IMR-90 (cell line): ENCODE data around the gene ANGPT4. TPM values are rescaled to one million over a fixed set of nuclear protein-coding genes. Genes with fewer than 3 reads are reported as not detected.

ENCODE experiments used
- ATAC-seq: fragments of 200-7000 bp; cut with Tn5 transposase; 2 replicates; pipeline ENCODE4 v1.9.1; 2020; ENCODE audit warnings: low read depth, mild to moderate bottlenecking, moderate library complexity
- BruUV-seq: library from RNA; stranded (reverse); fragments of 400-500 nt; replicated peaks from 2 replicates; lab custom pipeline; 2021; lab: Mats Ljungman, UMichigan
- CTCF ChIA-PET: fragments of 300-600 bp; formaldehyde crosslinking; extraction: SDS; loops from one replicate; lab custom pipeline; 2021; ENCODE audit warnings: antibody characterized with exemption; lab: Yijun Ruan, JAX
- POLR2A ChIA-PET: fragments of 300-600 bp; sonication (Branson Sonifier 250); formaldehyde crosslinking; loops from one replicate; lab custom pipeline; 2022; ENCODE audit warnings: antibody characterized with exemption; ENCODE audit not compliant: unreplicated experiment; lab: Charles Lee
- DNase-seq: peaks from one replicate; pipeline ENCODE4 v3.0.0; 2013
- H2AFZ ChIP-seq: replicated peaks from 2 replicates; pipeline ENCODE3; 2013; ENCODE audit warnings: low read length, mild to moderate bottlenecking; ENCODE audit not compliant: poor library complexity
- H2AK5ac ChIP-seq: 2 replicates; pipeline ENCODE4 v1.6.1; 2013; ENCODE audit warnings: low read depth, low read length, inconsistent platforms
- H2AK9ac ChIP-seq: replicated peaks from 2 replicates; pipeline ENCODE3; 2013; ENCODE audit warnings: mild to moderate bottlenecking, low read depth, low read length, moderate library complexity; ENCODE audit not compliant: poor library complexity
- H2BK120ac ChIP-seq: 2 replicates; pipeline ENCODE4 v1.6.1; 2013; ENCODE audit warnings: low read depth, low read length, inconsistent platforms
- H2BK15ac ChIP-seq: 3 replicates; pipeline ENCODE4 v1.6.1; 2013; ENCODE audit warnings: low read depth, low read length, inconsistent platforms
- H2BK20ac ChIP-seq: 2 replicates; pipeline ENCODE4 v1.6.1; 2013; ENCODE audit warnings: low read depth, mild to moderate bottlenecking, inconsistent platforms, low read length, moderate library complexity
- H2BK5ac ChIP-seq: 2 replicates; pipeline ENCODE4 v1.6.1; 2013; ENCODE audit warnings: mild to moderate bottlenecking, low read depth, low read length, inconsistent platforms; ENCODE audit not compliant: poor library complexity, severe bottlenecking
- H3K14ac ChIP-seq: replicated peaks from 2 replicates; pipeline ENCODE4 v1.6.1; 2013; ENCODE audit warnings: low read depth, low read length, inconsistent platforms
- H3K18ac ChIP-seq: 2 replicates; pipeline ENCODE4 v1.6.1; 2013; ENCODE audit warnings: low read depth, low read length, control low read depth
- H3K23ac ChIP-seq: 2 replicates; pipeline ENCODE4 v1.6.1; 2013; ENCODE audit warnings: low read depth, low read length, inconsistent platforms
- H3K27ac ChIP-seq: 2 replicates; pipeline ENCODE4 v1.5.1; 2013; ENCODE audit warnings: mild to moderate bottlenecking, control low read depth, low read length; ENCODE audit not compliant: insufficient read depth
- H3K27me3 ChIP-seq: 2 replicates; pipeline ENCODE4 v1.6.1; 2013; ENCODE audit warnings: low read length; ENCODE audit not compliant: control insufficient read depth, insufficient read depth
- H3K36me3 ChIP-seq: 2 replicates; pipeline ENCODE4 v1.6.1; 2013; ENCODE audit warnings: low read length, mixed read lengths; ENCODE audit not compliant: control insufficient read depth, insufficient read depth
- H3K4ac ChIP-seq: 2 replicates; pipeline ENCODE4 v1.6.1; 2013; ENCODE audit warnings: low read depth, low read length, inconsistent platforms
- H3K4me1 ChIP-seq: 2 replicates; pipeline ENCODE4 v1.6.1; 2013; ENCODE audit warnings: low read length, mixed read lengths; ENCODE audit not compliant: control insufficient read depth, insufficient read depth
- H3K4me2 ChIP-seq: 2 replicates; pipeline ENCODE4 v1.6.1; 2013; ENCODE audit warnings: low read depth, mild to moderate bottlenecking, control low read depth, low read length, moderate library complexity
- H3K4me3 ChIP-seq: 2 replicates; pipeline ENCODE4 v1.5.1; 2013; ENCODE audit warnings: low read depth, mild to moderate bottlenecking, control low read depth, low read length, moderate library complexity; ENCODE audit not compliant: insufficient read depth
- H3K56ac ChIP-seq: 2 replicates; pipeline ENCODE4 v1.6.1; 2013; ENCODE audit warnings: low read length, inconsistent platforms; ENCODE audit not compliant: insufficient read depth; ENCODE audit errors: extremely low read depth
- H3K79me1 ChIP-seq, 2 experiments: 2 replicates each; pipeline ENCODE4 v1.6.1; 2013; ENCODE audit warnings: low read length in 2 of 2, inconsistent platforms in 1 of 2, low read depth in 1 of 2
- H3K9ac ChIP-seq: 2 replicates; pipeline ENCODE4 v1.6.1; 2013; ENCODE audit warnings: low read depth, low read length, control low read depth
- H3K9me1 ChIP-seq: 2 replicates; pipeline ENCODE4 v1.6.1; 2013; ENCODE audit warnings: low read length, inconsistent platforms; ENCODE audit not compliant: insufficient read depth
- H3K9me3 ChIP-seq: 2 replicates; pipeline ENCODE4 v1.6.1; 2013; ENCODE audit warnings: low read length; ENCODE audit not compliant: control insufficient read depth, insufficient read depth
- H4K20me1 ChIP-seq: 2 replicates; pipeline ENCODE4 v1.6.1; 2013; ENCODE audit warnings: low read length, inconsistent platforms; ENCODE audit not compliant: insufficient read depth
- H4K5ac ChIP-seq: 2 replicates; pipeline ENCODE4 v1.6.1; 2013; ENCODE audit warnings: mild to moderate bottlenecking, low read depth, low read length, control low read depth
- H4K8ac ChIP-seq, 2 experiments: 2 replicates each; pipeline ENCODE4 v1.6.1; 2013; ENCODE audit warnings: low read depth in 2 of 2, low read length in 2 of 2, control low read depth in 1 of 2, inconsistent platforms in 1 of 2
- H4K91ac ChIP-seq: 2 replicates; pipeline ENCODE4 v1.6.1; 2013; ENCODE audit warnings: low read depth, low read length, inconsistent platforms; ENCODE audit not compliant: insufficient read depth
- BHLHE40 ChIP-seq: fragments of 150-350 bp; IDR thresholded peaks from 2 replicates; pipeline ENCODE4 v1.6.1; 2016; ENCODE audit warnings: mild to moderate bottlenecking, low read depth, low read length
- CEBPB ChIP-seq: IDR thresholded peaks from 2 replicates; pipeline ENCODE4 v1.6.1; 2012; ENCODE audit warnings: low read depth, low read length, improper control_type of control experiment
- CHD1 ChIP-seq: IDR thresholded peaks from 2 replicates; pipeline ENCODE4 v1.6.1; 2012; ENCODE audit warnings: low read depth, low read length, improper control_type of control experiment
- FOS ChIP-seq: fragments of 150-350 bp; IDR thresholded peaks from 2 replicates; pipeline ENCODE4 v1.6.1; 2016; ENCODE audit warnings: low read depth, low read length
- MAFK ChIP-seq: IDR thresholded peaks from 2 replicates; pipeline ENCODE4 v1.6.1; 2012; ENCODE audit warnings: low read depth, low read length, improper control_type of control experiment
- MAZ ChIP-seq: IDR thresholded peaks from 2 replicates; pipeline ENCODE4 v1.6.1; 2012; ENCODE audit warnings: low read depth, mild to moderate bottlenecking, low read length, improper control_type of control experiment, moderate library complexity, borderline replicate concordance
- MXI1 ChIP-seq: IDR thresholded peaks from 2 replicates; pipeline ENCODE4 v1.6.1; 2012; ENCODE audit warnings: low read depth, mild to moderate bottlenecking, low read length, moderate library complexity, borderline replicate concordance
- NFE2L2 ChIP-seq: fragments of 150-350 bp; IDR thresholded peaks from 2 replicates; pipeline ENCODE4 v1.6.1; 2016; ENCODE audit warnings: low read depth, mild to moderate bottlenecking, low read length
- POLR2A ChIP-seq: IDR thresholded peaks from 2 replicates; pipeline ENCODE4 v1.6.1; 2012; ENCODE audit warnings: mild to moderate bottlenecking, low read depth, low read length
- RAD21 ChIP-seq: IDR thresholded peaks from 2 replicates; pipeline ENCODE4 v1.6.1; 2012; ENCODE audit warnings: low read length, improper control_type of control experiment
- RCOR1 ChIP-seq: IDR thresholded peaks from 2 replicates; pipeline ENCODE4 v1.6.1; 2012; ENCODE audit warnings: mild to moderate bottlenecking, low read length, improper control_type of control experiment; ENCODE audit not compliant: insufficient replicate concordance
- RFX5 ChIP-seq: IDR thresholded peaks from 2 replicates; pipeline ENCODE4 v1.8.0; 2012; ENCODE audit warnings: low read depth, mild to moderate bottlenecking, low read length, moderate library complexity
- SMC3 ChIP-seq: fragments of 150-350 bp; IDR thresholded peaks from 2 replicates; pipeline ENCODE4 v1.6.1; 2016; ENCODE audit warnings: low read depth, mild to moderate bottlenecking, antibody characterized with exemption, low read length, moderate library complexity
- WGBS, 2 experiments: methylation state at CpG; one replicate each; pipeline versions ENCODE4 v1.1.5 to v1.1.7; 2013; ENCODE audit warnings: missing lambda C conversion rate in 2 of 2; ENCODE audit not compliant: insufficient read length in 1 of 2; ENCODE audit errors: extremely low coverage in 2 of 2; 5-methylcytosine and 5-hydroxymethylcytosine counted together
- dilution Hi-C: fragments of 300-500 bp; cut with HindIII; formaldehyde crosslinking; loops from one replicate; pipeline ENCODE4 v1.14.3; 2018; ENCODE audit warnings: low sequenced_read_pairs; ENCODE audit not compliant: unreplicated experiment
- in situ Hi-C: fragments of 300-500 bp; cut with MboI; formaldehyde crosslinking; loops from 3 replicates; pipeline ENCODE4 v1.14.3; 2019; ENCODE audit warnings: low sequenced_read_pairs, inconsistent platforms, mixed read lengths
- intact Hi-C: fragments of 100-400 bp; cut with micrococcal nuclease; formaldehyde crosslinking; loops from 2 replicates; pipeline ENCODE4 v1.10.0; 2022
- polyA plus RNA-seq, 3 experiments: library from polyadenylated mRNA; depleted of rRNA; stranded (reverse); fragments of >200 nt; gene quantifications; 2 replicates each; pipeline ENCODE4 v1.2.3, GENCODE V29; 2012; ENCODE audit warnings: low replicate concordance in 1 of 3
- total RNA-seq: library from RNA; depleted of rRNA; stranded (reverse); fragments of >200 nt; gene quantifications from 2 replicates; pipeline ENCODE4 v1.2.3, GENCODE V29; 2012
- TF ChIP-seq, protein P1 (sequence below): fragments of 150-350 bp; IDR thresholded peaks from 2 replicates; pipeline ENCODE4 v1.6.1; 2016; ENCODE audit warnings: low read depth, mild to moderate bottlenecking, low read length, moderate library complexity, borderline replicate concordance
- TF ChIP-seq, protein P2 (sequence below): conservative IDR thresholded peaks from 2 replicates; pipeline ENCODE4 v1.5.1; 2012; ENCODE audit warnings: mild to moderate bottlenecking, low read depth, low read length, improper control_type of control experiment
- TF ChIP-seq, protein P3 (sequence below): fragments of 150-350 bp; IDR thresholded peaks from 2 replicates; pipeline ENCODE4 v1.6.1; 2017; ENCODE audit warnings: mild to moderate bottlenecking, antibody characterized with exemption, low read length, low read depth

The ANGPT4 gene
- total and polyA plus RNA-seq, 2 of the 4 experiments (the other 2 are of a cell fraction) = not detected

DNA sequence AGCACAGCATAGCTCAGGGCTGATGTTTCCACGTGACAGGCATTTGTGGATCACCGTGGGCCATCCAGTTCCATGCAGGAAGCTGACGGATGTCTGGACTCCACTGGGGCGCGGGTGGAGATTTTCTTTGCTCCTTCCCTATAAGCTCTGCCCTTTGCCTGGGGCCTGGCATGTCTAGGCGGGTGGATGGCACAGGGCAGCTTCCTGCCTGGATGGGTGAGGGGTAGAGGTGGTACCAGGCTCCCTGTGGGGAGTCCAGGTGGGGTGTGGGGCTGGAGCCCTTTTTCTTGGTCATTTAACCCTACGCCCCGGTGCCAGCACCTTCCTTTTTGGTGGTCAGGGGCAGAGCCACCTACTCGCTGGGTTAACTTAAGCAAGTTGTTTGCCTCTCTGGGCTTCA is 72.2 kb downstream of the ANGPT4 start:
- WGBS, 2 experiments = no CpG with 5 or more reads among the region's 9 CpGs
- Histone ChIP-seq H3K9ac (peak overlapping the region; percentile 32; the same call in 1 of the 2 replicates), H4K5ac (no peak overlapping the region), H2AFZ (no peak overlapping the region), H2AK5ac (no peak overlapping the region), H2BK20ac (no peak overlapping the region), H3K4me2 (peak overlapping the region; percentile 36; the same call in 1 of the 2 replicates), H3K27ac (no peak overlapping the region), H4K20me1 (no peaks in the 10 kb centered on the region; the same call in 1 of the 2 replicates), H3K4ac (no peak overlapping the region; the same call in 1 of the 2 replicates), H3K4me1 (peaks cover 5% of the 10 kb centered on the region), H3K9me3 (no peaks in the 10 kb centered on the region), H3K18ac (no peak overlapping the region), H3K23ac (no peak overlapping the region), H4K8ac (no peak overlapping the region), H3K9me1 (peaks cover 2% of the 10 kb centered on the region; the same call in 1 of the 2 replicates), H3K4me3 (no peak overlapping the region), H4K91ac (no peak overlapping the region), H3K14ac (no peak overlapping the region), H3K79me1 (peaks cover 12 to 27% of the 10 kb centered on the region in 2 experiments), H2BK120ac (no peak overlapping the region), H3K36me3 (no peaks in the 10 kb centered on the region), H2BK5ac (no peak overlapping the region), H2BK15ac (no peak overlapping the region), H2AK9ac (no peak overlapping the region), H3K56ac (no peak overlapping the region), H3K27me3 (no peaks in the 10 kb centered on the region)
- dilution Hi-C loops = no loop called here
- in situ Hi-C loops = no loop called here
- intact Hi-C loops = no loop called here
- ATAC-seq (no peak), DNase-seq (no peak)
- ChIA-PET CTCF (interaction anchor here (0.9 kb wide), 1 partner anchor 12 kb away, joined by 7 read pairs; no protein-coding TSS in a partner anchor), POLR2A (no interaction called here)
- BruUV-seq = no TSS peak
- TF ChIP-seq RAD21 (no peak), SMC3 (no peak), MAZ (no peak), FOS (no peak), NFE2L2 (no peak), MXI1 (no peak), BHLHE40 (no peak), MAFK (no peak), RFX5 (no peak), POLR2A (no peak), CHD1 (no peak), CEBPB (no peak), RCOR1 (no peak)
- TF ChIP-seq, protein P1, sequence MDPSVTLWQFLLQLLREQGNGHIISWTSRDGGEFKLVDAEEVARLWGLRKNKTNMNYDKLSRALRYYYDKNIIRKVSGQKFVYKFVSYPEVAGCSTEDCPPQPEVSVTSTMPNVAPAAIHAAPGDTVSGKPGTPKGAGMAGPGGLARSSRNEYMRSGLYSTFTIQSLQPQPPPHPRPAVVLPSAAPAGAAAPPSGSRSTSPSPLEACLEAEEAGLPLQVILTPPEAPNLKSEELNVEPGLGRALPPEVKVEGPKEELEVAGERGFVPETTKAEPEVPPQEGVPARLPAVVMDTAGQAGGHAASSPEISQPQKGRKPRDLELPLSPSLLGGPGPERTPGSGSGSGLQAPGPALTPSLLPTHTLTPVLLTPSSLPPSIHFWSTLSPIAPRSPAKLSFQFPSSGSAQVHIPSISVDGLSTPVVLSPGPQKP = no peak
- TF ChIP-seq, protein P2, sequence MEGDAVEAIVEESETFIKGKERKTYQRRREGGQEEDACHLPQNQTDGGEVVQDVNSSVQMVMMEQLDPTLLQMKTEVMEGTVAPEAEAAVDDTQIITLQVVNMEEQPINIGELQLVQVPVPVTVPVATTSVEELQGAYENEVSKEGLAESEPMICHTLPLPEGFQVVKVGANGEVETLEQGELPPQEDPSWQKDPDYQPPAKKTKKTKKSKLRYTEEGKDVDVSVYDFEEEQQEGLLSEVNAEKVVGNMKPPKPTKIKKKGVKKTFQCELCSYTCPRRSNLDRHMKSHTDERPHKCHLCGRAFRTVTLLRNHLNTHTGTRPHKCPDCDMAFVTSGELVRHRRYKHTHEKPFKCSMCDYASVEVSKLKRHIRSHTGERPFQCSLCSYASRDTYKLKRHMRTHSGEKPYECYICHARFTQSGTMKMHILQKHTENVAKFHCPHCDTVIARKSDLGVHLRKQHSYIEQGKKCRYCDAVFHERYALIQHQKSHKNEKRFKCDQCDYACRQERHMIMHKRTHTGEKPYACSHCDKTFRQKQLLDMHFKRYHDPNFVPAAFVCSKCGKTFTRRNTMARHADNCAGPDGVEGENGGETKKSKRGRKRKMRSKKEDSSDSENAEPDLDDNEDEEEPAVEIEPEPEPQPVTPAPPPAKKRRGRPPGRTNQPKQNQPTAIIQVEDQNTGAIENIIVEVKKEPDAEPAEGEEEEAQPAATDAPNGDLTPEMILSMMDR = no peak
- TF ChIP-seq, protein P3, sequence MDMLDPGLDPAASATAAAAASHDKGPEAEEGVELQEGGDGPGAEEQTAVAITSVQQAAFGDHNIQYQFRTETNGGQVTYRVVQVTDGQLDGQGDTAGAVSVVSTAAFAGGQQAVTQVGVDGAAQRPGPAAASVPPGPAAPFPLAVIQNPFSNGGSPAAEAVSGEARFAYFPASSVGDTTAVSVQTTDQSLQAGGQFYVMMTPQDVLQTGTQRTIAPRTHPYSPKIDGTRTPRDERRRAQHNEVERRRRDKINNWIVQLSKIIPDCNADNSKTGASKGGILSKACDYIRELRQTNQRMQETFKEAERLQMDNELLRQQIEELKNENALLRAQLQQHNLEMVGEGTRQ = no peak
